IPS-NIHi11 (cell line): ENCODE measurements around the gene GRIK5.
"Not testable (repeated sequence)": the region's sequence is repeated elsewhere in the genome, so short reads cannot be mapped to it uniquely, and the experiment has no call there.

Experiments used
- DNase-seq: peaks from one replicate; pipeline ENCODE4 v3.0.0; 2012; ENCODE audit warnings: mixed read lengths, low spot score

Gene GRIK5

GRCh38 chr19:42069619-42070351 is at the start of gene GRIK5:
TSS of gene GRIK5 (minus strand) at chr19:42070206. CDS start at chr19:42065770, 4,436 bp downstream.
- DNase-seq: peak; percentile 64

- DNase-seq: no peak
Observed at GRCh38 chr19:42117076-42117475, 47.1 kb upstream of the GRIK5 start.

- DNase-seq: no peak
Observed at GRCh38 chr19:42116308-42117075, 46.5 kb upstream of the GRIK5 start.

GRCh38 chr19:42115705-42116104 is 45.7 kb upstream of the GRIK5 start:
- DNase-seq: no peak

- DNase-seq: no peak
Observed at GRCh38 chr19:42115219-42115618, 45.2 kb upstream of the GRIK5 start.

- no peak for DNase-seq
Observed at GRCh38 chr19:42114412-42114811, 44.4 kb upstream of the GRIK5 start.

GRCh38 chr19:42113641-42114348 is 43.8 kb upstream of the GRIK5 start:
- peak; percentile 44 for DNase-seq

- DNase-seq: no peak
Observed at GRCh38 chr19:42111811-42112210, 41.8 kb upstream of the GRIK5 start.

GRCh38 chr19:42111384-42111783 is 41.4 kb upstream of the GRIK5 start:
- DNase-seq: no peak

- no peak for DNase-seq
Observed at GRCh38 chr19:42110658-42111057, 40.7 kb upstream of the GRIK5 start.

GRCh38 chr19:42109896-42110295 is 39.9 kb upstream of the GRIK5 start:
- DNase-seq: no peak

GRCh38 chr19:42108527-42109389 is 38.8 kb upstream of the GRIK5 start:
- peak; percentile 89 for DNase-seq

- no peak for DNase-seq
Observed at GRCh38 chr19:42105368-42105767, 35.4 kb upstream of the GRIK5 start.

GRCh38 chr19:42102877-42103276 is 32.9 kb upstream of the GRIK5 start:
- DNase-seq: no peak

GRCh38 chr19:42100241-42100640 is 30.2 kb upstream of the GRIK5 start:
- DNase-seq: not testable (repeated sequence)

GRCh38 chr19:42099336-42099925 is 29.4 kb upstream of the GRIK5 start:
- no peak for DNase-seq

GRCh38 chr19:42098781-42099180 is 28.8 kb upstream of the GRIK5 start:
- DNase-seq: no peak

GRCh38 chr19:42097461-42097860 is 27.5 kb upstream of the GRIK5 start:
- no peak for DNase-seq

- DNase-seq: no peak
Observed at GRCh38 chr19:42096255-42096837, 26.3 kb upstream of the GRIK5 start.

GRCh38 chr19:42095814-42096230 is 25.8 kb upstream of the GRIK5 start:
- DNase-seq: peak; percentile 92
